Measurements from ENCODE around the gene ZNF780B. TPM values are rescaled to one million over a fixed set of nuclear protein-coding genes. Genes with fewer than 3 reads are reported as not detected.

Gene ZNF780B
- total RNA-seq, 1 experiment from 2014 or later: 31.9 TPM

DNA sequence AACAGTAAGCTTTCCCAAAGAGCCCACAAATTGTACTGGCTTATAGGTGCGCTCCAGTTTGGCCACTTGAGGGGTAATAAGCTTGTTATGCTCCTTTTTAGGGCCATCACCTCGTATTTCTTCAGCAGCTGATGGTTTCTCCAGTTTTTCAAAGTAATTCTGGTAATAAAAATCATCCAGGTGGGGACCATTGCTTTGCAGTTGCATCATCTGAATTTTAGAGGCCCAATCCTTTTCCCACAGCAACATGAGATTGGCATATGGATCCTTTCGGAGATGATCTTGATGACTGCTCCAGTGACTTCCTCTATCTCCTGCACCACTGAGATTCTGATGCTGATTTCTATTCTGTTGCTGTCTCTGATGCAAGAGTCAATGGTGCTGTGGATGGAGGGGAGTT is 32.1 kb downstream of the ZNF780B start:
- Histone ChIP-seq H2AK5ac (ENCODE audit: insufficient read length, low read length) (no peak overlapping the region), H2BK20ac (ENCODE audit: low read depth, low read length, poor library complexity, severe bottlenecking) (no peak overlapping the region), H3K79me1 (ENCODE audit: insufficient read depth, low read depth, low read length, poor library complexity, severe bottlenecking) (no peaks in the 10 kb centered on the region), H3K79me2 (ENCODE audit: insufficient read depth, low read length) (no peaks in the 10 kb centered on the region), H3K18ac (ENCODE audit: insufficient read length, low read depth, low read length) (no peak overlapping the region), H2BK5ac (ENCODE audit: insufficient read length, low read length) (no peak overlapping the region), H3K9me3 (ENCODE audit: control insufficient read depth, low read depth, low read length) (peaks cover 55% of the 10 kb centered on the region), H3K4ac (ENCODE audit: low read depth, low read length) (no peak overlapping the region), H3K23ac (ENCODE audit: insufficient read length, low read depth, low read length) (no peak overlapping the region), H4K20me1 (ENCODE audit: control insufficient read depth, insufficient read depth, insufficient read length) (no peaks in the 10 kb centered on the region), H3K14ac (ENCODE audit: insufficient read depth, low read length) (no peak overlapping the region), H3K27me3 (ENCODE audit: insufficient read depth, low read length) (no peaks in the 10 kb centered on the region), H4K5ac (ENCODE audit: insufficient read length, low read depth, low read length) (no peak overlapping the region), H4K8ac (replicated peaks; ENCODE audit: insufficient read length, low read depth, low read length) (no peak overlapping the region), H2BK120ac (ENCODE audit: low read depth, low read length, poor library complexity, severe bottlenecking) (no peak overlapping the region), H2AFZ (ENCODE audit: low read length) (no peak overlapping the region), H3K27ac (ENCODE audit: insufficient read length, low read depth, low read length) (no peak overlapping the region), H3T11ph (ENCODE audit: low read length) (no peak overlapping the region), H3K4me2 (ENCODE audit: insufficient read depth, insufficient read length, low read length) (no peak overlapping the region), H3K56ac (ENCODE audit: insufficient read length, low read depth, low read length) (no peak overlapping the region), H3K9ac (ENCODE audit: extremely low read depth, insufficient read length, low read length) (no peak overlapping the region), H3K23me2 (ENCODE audit: insufficient read length, low read depth, low read length, poor library complexity, severe bottlenecking) (no peaks in the 10 kb centered on the region), H2BK15ac (ENCODE audit: low read depth, low read length) (no peak overlapping the region), H2BK12ac (ENCODE audit: insufficient read length, low read depth, low read length) (no peak overlapping the region), H4K91ac (ENCODE audit: insufficient read length, low read depth, low read length) (no peak overlapping the region), H3K4me1 (ENCODE audit: insufficient read depth, low read length) (no peaks in the 10 kb centered on the region)
- Mint-ChIP-seq H3K4me3 (no peak overlapping the region), H3K36me3 (ENCODE audit: insufficient read depth in 1 of 3, low read depth in 3 of 3) (peaks cover 32 to 52% (median 43%) of the 10 kb centered on the region in 3 experiments), H3K27me3 (ENCODE audit: low read depth) (peaks cover 20% of the 10 kb centered on the region), H3K9me3 (peaks cover 83 to 85% of the 10 kb centered on the region in 2 experiments), H3K4me1 (no peaks in the 10 kb centered on the region), H3K27ac (no peak overlapping the region)
- no peak for DNase-seq
- WGBS (ENCODE audit: extremely low coverage, insufficient read length, low lambda C conversion rate): no CpG with 5 or more reads among the region's 3 CpGs
- TF ChIP-seq, protein P1, sequence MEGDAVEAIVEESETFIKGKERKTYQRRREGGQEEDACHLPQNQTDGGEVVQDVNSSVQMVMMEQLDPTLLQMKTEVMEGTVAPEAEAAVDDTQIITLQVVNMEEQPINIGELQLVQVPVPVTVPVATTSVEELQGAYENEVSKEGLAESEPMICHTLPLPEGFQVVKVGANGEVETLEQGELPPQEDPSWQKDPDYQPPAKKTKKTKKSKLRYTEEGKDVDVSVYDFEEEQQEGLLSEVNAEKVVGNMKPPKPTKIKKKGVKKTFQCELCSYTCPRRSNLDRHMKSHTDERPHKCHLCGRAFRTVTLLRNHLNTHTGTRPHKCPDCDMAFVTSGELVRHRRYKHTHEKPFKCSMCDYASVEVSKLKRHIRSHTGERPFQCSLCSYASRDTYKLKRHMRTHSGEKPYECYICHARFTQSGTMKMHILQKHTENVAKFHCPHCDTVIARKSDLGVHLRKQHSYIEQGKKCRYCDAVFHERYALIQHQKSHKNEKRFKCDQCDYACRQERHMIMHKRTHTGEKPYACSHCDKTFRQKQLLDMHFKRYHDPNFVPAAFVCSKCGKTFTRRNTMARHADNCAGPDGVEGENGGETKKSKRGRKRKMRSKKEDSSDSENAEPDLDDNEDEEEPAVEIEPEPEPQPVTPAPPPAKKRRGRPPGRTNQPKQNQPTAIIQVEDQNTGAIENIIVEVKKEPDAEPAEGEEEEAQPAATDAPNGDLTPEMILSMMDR (conservative IDR thresholded peaks at IDR 0.05): no peak
